ENCODE data around the gene GSAP. TPM values are rescaled to one million over a fixed set of nuclear protein-coding genes. Genes with fewer than 3 reads are reported as not detected.

The GSAP gene
- total and polyA plus RNA-seq, 2 donors (not counting 1 experiment from before 2014, with no cell fraction given): 140 to 207 TPM

DNA sequence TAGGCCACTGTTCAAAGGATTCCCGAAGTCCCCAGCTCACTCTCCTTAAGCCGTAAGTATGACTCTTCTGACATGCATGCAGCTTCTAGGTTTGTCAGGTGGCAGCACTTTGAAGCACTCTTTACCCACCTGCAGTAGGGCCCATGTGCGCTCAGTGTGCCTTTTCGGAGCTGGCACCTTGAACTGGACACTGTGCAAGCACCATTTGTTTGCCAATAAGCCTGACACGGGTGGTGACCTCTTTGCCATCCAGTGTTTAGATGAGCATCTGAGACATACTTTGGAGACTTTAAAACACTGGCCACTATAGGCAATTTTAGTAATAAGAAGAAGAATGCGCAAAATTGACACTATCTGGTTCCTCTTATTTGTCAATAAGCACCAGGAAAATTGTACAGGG, 45.7 kb upstream of the GSAP start:
- H3K27me3 ChIP-seq (replicated peaks in 1 of 4; ENCODE audit: control extremely low read depth in 1 of 4, control insufficient read depth in 3 of 4, insufficient read depth in 4 of 4, low read length in 3 of 4): no peaks in the 10 kb centered on the region
- H3K36me3 ChIP-seq (replicated peaks in 1 of 2; ENCODE audit: control extremely low read depth in 1 of 2, control insufficient read depth in 1 of 2, extremely low read depth in 1 of 2, insufficient read depth in 2 of 2, low read length in 1 of 2): no peaks in the 10 kb centered on the region
- peaks cover 24% of the 10 kb centered on the region for H3K4me1 Mint-ChIP-seq
- POLR2A ChIA-PET: interaction anchor here (0.7 kb wide), 1 partner anchor 190 kb away, joined by 3 read pairs; no protein-coding TSS in a partner anchor
- H3K4me1 ChIP-seq (ENCODE audit: control insufficient read depth in 2 of 2, insufficient read depth in 2 of 2, low read length in 2 of 2): peaks cover 3 to 15% of the 10 kb centered on the region in 2 donors
- no peak overlapping the region for H3K27ac Mint-ChIP-seq
- H3K4me2 ChIP-seq (replicated peaks; ENCODE audit: low read depth, low read length, poor library complexity, severe bottlenecking): no peak overlapping the region
- H3K27ac ChIP-seq (ENCODE audit: low read length in 2 of 2): no peak overlapping the region
- no peak overlapping the region for H3K4me3 Mint-ChIP-seq
- no peak overlapping the region for H2AFZ ChIP-seq (ENCODE audit: insufficient read depth, low read depth, low read length, poor library complexity, severe bottlenecking)
- H3K9ac ChIP-seq (ENCODE audit: low read length): no peak overlapping the region
- 94% methylated on average over 5 of the region's 6 CpGs for WGBS (ENCODE audit: insufficient coverage)
- TF ChIP-seq, protein P1, sequence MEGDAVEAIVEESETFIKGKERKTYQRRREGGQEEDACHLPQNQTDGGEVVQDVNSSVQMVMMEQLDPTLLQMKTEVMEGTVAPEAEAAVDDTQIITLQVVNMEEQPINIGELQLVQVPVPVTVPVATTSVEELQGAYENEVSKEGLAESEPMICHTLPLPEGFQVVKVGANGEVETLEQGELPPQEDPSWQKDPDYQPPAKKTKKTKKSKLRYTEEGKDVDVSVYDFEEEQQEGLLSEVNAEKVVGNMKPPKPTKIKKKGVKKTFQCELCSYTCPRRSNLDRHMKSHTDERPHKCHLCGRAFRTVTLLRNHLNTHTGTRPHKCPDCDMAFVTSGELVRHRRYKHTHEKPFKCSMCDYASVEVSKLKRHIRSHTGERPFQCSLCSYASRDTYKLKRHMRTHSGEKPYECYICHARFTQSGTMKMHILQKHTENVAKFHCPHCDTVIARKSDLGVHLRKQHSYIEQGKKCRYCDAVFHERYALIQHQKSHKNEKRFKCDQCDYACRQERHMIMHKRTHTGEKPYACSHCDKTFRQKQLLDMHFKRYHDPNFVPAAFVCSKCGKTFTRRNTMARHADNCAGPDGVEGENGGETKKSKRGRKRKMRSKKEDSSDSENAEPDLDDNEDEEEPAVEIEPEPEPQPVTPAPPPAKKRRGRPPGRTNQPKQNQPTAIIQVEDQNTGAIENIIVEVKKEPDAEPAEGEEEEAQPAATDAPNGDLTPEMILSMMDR (IDR thresholded peaks at IDR 0.05): no peak
- TF ChIP-seq EZH2 (IDR thresholded peaks at IDR 0.05; ENCODE audit: borderline replicate concordance, insufficient read depth, low read depth, low read length, poor library complexity, severe bottlenecking): no peak
- intact Hi-C loops (cut with micrococcal nuclease): loop anchor here (10.0 kb wide), 2 partner anchors 63 to 113 kb away; no protein-coding TSS in a partner anchor
- no peak overlapping the region for H3K4me3 ChIP-seq (ENCODE audit: control extremely low read depth in 1 of 5, extremely low read depth in 1 of 5, insufficient read depth in 1 of 5, low read depth in 2 of 5, low read length in 4 of 5)
- no peaks in the 10 kb centered on the region for H3K27me3 Mint-ChIP-seq
- ATAC-seq (ENCODE audit: low read depth) (no peak), DNase-seq (no peak)
- no peaks in the 10 kb centered on the region for H3K9me3 ChIP-seq (ENCODE audit: control extremely low read depth in 1 of 3, control insufficient read depth in 2 of 3, insufficient read depth in 1 of 3, low read length in 2 of 3)
- no peaks in the 10 kb centered on the region for H3K79me2 ChIP-seq (ENCODE audit: control insufficient read depth, insufficient read depth, low read length)
- no peaks in the 10 kb centered on the region for H3K9me3 Mint-ChIP-seq (ENCODE audit: insufficient read depth)
- no peaks in the 10 kb centered on the region for H4K20me1 ChIP-seq (ENCODE audit: control insufficient read depth, insufficient read depth, low read length, poor library complexity, severe bottlenecking)
- CTCF ChIA-PET: no interaction called here

DNA sequence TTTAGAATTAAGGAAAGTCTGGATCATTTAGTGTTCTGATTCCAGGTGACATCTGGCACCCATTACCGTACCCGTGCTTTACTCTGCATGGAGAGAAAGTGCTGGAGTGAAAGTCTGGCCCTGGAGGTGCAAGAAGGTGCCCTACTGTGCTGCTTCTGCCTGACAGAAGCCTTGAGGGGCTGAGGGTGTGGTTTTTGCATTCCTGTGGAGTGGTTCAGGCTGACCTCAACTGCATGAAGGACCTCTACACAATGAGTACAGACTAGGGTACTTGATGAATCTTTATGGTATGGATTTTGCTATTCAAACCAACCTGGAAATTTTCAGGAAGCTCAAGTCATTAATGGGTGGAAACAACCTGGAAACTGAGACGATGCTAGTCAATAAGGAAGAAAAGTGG, 45.1 kb upstream of the GSAP start:
- no peak overlapping the region for H3K4me2 ChIP-seq (replicated peaks; ENCODE audit: low read depth, low read length, poor library complexity, severe bottlenecking)
- H3K27ac ChIP-seq (ENCODE audit: low read length in 2 of 2): no peak overlapping the region
- peaks cover 3 to 9% of the 10 kb centered on the region in 2 donors for H3K4me1 ChIP-seq (ENCODE audit: control insufficient read depth in 2 of 2, insufficient read depth in 2 of 2, low read length in 2 of 2)
- ChIA-PET POLR2A (no interaction called here), CTCF (no interaction called here)
- no peaks in the 10 kb centered on the region for H3K79me2 ChIP-seq (ENCODE audit: control insufficient read depth, insufficient read depth, low read length)
- H2AFZ ChIP-seq (ENCODE audit: insufficient read depth, low read depth, low read length, poor library complexity, severe bottlenecking): no peak overlapping the region
- no peaks in the 10 kb centered on the region for H3K9me3 Mint-ChIP-seq (ENCODE audit: insufficient read depth)
- no peaks in the 10 kb centered on the region for H4K20me1 ChIP-seq (ENCODE audit: control insufficient read depth, insufficient read depth, low read length, poor library complexity, severe bottlenecking)
- intact Hi-C loops (cut with micrococcal nuclease): loop anchor here (10.0 kb wide), 2 partner anchors 64 to 114 kb away; no protein-coding TSS in a partner anchor
- DNase-seq (no peak), ATAC-seq (ENCODE audit: low read depth) (no peak)
- no peak overlapping the region for H3K4me3 ChIP-seq (ENCODE audit: control extremely low read depth in 1 of 5, extremely low read depth in 1 of 5, insufficient read depth in 1 of 5, low read depth in 2 of 5, low read length in 4 of 5)
- H3K9ac ChIP-seq (ENCODE audit: low read length): no peak overlapping the region
- no peaks in the 10 kb centered on the region for H3K27me3 ChIP-seq (replicated peaks in 1 of 4; ENCODE audit: control extremely low read depth in 1 of 4, control insufficient read depth in 3 of 4, insufficient read depth in 4 of 4, low read length in 3 of 4)
- H3K36me3 ChIP-seq (replicated peaks in 1 of 2; ENCODE audit: control extremely low read depth in 1 of 2, control insufficient read depth in 1 of 2, extremely low read depth in 1 of 2, insufficient read depth in 2 of 2, low read length in 1 of 2): no peaks in the 10 kb centered on the region
- no peaks in the 10 kb centered on the region for H3K9me3 ChIP-seq (ENCODE audit: control extremely low read depth in 1 of 3, control insufficient read depth in 2 of 3, insufficient read depth in 1 of 3, low read length in 2 of 3)
- TF ChIP-seq, protein P1 (IDR thresholded peaks at IDR 0.05): no peak
- no peak for TF ChIP-seq EZH2 (IDR thresholded peaks at IDR 0.05; ENCODE audit: borderline replicate concordance, insufficient read depth, low read depth, low read length, poor library complexity, severe bottlenecking)
- 98% methylated on average over 3 of the region's 3 CpGs for WGBS (ENCODE audit: insufficient coverage)
- H3K4me1 Mint-ChIP-seq: peaks cover 18% of the 10 kb centered on the region
- no peak overlapping the region for H3K4me3 Mint-ChIP-seq
- H3K27me3 Mint-ChIP-seq: no peaks in the 10 kb centered on the region
- H3K27ac Mint-ChIP-seq: no peak overlapping the region

All from B cell (primary cell).